Left lung (tissue), 10 donors: ENCODE measurements around the gene NDUFB5. TPM values are rescaled to one million over a fixed set of nuclear protein-coding genes. Genes with fewer than 3 reads are reported as not detected.
A peak's percentile ranks its signal among the peaks of the same experiment; 100 is the strongest.

ENCODE experiments used
- ATAC-seq: fragments of 200-7000 bp; cut with Tn5 transposase; one replicate; pipeline ENCODE4 v1.9.1; 2020; ENCODE audit warnings: moderate library complexity
- DNase-seq, 4 donors: peaks; one replicate each; pipeline ENCODE4 v3.0.0-alpha.2; 2013 to 2020
- H3K27ac ChIP-seq, 2 donors: fragments of 200-600 bp; sonication (generic) in 1 of 2; one replicate each; pipeline versions ENCODE4 v1.5.0 to v1.8.0; 2020 to 2021
- H3K27me3 ChIP-seq, 2 donors: fragments of 200-600 bp; sonication (generic) in 1 of 2; one replicate each; pipeline versions ENCODE4 v1.5.0 to v1.8.0; 2020 to 2021
- H3K36me3 ChIP-seq, 2 donors: fragments of 200-600 bp; sonication (generic) in 1 of 2; one replicate each; pipeline versions ENCODE4 v1.5.0 to v1.8.0; 2020 to 2021
- H3K4me1 ChIP-seq, 2 donors: fragments of 200-600 bp; one replicate each; pipeline ENCODE4 v1.8.0; 2021
- H3K4me3 ChIP-seq, 2 donors: fragments of 200-600 bp; sonication (generic) in 1 of 2; one replicate each; pipeline versions ENCODE4 v1.5.0 to v1.8.0; 2020 to 2021; ENCODE audit warnings: mild to moderate bottlenecking in 1 of 2
- H3K9me3 ChIP-seq, 2 donors: fragments of 200-600 bp; sonication (generic) in 1 of 2; one replicate each; pipeline versions ENCODE4 v1.5.0 to v1.8.0; 2020 to 2021
- intact Hi-C, 2 donors: fragments of 100-400 bp; cut with DNase I; formaldehyde crosslinking; loops; one replicate each; pipeline versions ENCODE4 v1.11.2 to v1.14.2; 2022
- polyA plus RNA-seq, 6 donors: library from polyadenylated mRNA; unstranded; fragments of 120-200 nt; gene quantifications; one replicate each; pipeline ENCODE4 v1.2.1, GENCODE V29; 2013; ENCODE audit not compliant: insufficient read length in 6 of 6
- total RNA-seq, 2 donors: library from RNA; stranded (reverse); fragmentation: NEBNext Ultra II Directional; extraction: Animal tissue kit (Norgen Biotek cat#: 25700); gene quantifications; one replicate each; pipeline ENCODE4 v1.2.1, GENCODE V29; 2021
- TF ChIP-seq, protein P1 (sequence below), 2 donors: fragments of 200-600 bp; sonication (generic) in 1 of 2; IDR thresholded peaks; one replicate each; pipeline versions ENCODE4 v1.5.0 to v1.8.0; 2021; ENCODE audit warnings: antibody characterized with exemption in 2 of 2
- donor health status: DM: no; HTN: yes; CAD: no.
- donor health status: DM: no; HTN: no; CAD: no.

The NDUFB5 gene
- total and polyA plus RNA-seq, 8 donors: 79.1 to 150 (median 133) TPM

DNA sequence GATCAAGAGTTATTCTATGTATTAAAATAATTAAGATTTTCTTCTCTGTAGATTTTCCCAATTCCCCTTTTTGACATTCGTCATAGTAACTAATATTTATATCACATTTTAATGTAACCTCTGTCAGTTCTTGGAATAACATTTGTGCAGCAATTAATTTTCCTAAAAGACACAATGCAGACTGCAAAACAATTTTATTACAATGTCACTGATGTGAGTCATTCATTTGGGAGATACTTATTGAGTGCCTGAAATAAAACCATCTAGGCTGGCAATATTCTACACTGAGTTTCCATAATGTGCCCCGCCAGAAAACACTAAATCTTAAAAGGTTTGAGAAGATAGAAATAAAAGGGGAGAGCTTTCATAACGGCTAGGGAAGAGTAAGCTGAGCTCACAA, 41.6 kb downstream of the NDUFB5 start:
- no peak overlapping the region for H3K4me3 ChIP-seq
- H3K36me3 ChIP-seq: no peaks in the 10 kb centered on the region
- no peaks in the 10 kb centered on the region for H3K9me3 ChIP-seq
- DNase-seq (no peak), ATAC-seq (no peak)
- no peaks in the 10 kb centered on the region for H3K27me3 ChIP-seq
- H3K4me1 ChIP-seq: peaks cover 0 to 3% of the 10 kb centered on the region in 2 donors
- intact Hi-C loops: loop anchor here in 1 of 2 donors (10.0 kb wide), 1 partner anchor 89 kb away; no protein-coding TSS in a partner anchor
- H3K27ac ChIP-seq: no peak overlapping the region
- TF ChIP-seq, protein P1, sequence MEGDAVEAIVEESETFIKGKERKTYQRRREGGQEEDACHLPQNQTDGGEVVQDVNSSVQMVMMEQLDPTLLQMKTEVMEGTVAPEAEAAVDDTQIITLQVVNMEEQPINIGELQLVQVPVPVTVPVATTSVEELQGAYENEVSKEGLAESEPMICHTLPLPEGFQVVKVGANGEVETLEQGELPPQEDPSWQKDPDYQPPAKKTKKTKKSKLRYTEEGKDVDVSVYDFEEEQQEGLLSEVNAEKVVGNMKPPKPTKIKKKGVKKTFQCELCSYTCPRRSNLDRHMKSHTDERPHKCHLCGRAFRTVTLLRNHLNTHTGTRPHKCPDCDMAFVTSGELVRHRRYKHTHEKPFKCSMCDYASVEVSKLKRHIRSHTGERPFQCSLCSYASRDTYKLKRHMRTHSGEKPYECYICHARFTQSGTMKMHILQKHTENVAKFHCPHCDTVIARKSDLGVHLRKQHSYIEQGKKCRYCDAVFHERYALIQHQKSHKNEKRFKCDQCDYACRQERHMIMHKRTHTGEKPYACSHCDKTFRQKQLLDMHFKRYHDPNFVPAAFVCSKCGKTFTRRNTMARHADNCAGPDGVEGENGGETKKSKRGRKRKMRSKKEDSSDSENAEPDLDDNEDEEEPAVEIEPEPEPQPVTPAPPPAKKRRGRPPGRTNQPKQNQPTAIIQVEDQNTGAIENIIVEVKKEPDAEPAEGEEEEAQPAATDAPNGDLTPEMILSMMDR (IDR thresholded peaks at IDR 0.05): no peak

DNA sequence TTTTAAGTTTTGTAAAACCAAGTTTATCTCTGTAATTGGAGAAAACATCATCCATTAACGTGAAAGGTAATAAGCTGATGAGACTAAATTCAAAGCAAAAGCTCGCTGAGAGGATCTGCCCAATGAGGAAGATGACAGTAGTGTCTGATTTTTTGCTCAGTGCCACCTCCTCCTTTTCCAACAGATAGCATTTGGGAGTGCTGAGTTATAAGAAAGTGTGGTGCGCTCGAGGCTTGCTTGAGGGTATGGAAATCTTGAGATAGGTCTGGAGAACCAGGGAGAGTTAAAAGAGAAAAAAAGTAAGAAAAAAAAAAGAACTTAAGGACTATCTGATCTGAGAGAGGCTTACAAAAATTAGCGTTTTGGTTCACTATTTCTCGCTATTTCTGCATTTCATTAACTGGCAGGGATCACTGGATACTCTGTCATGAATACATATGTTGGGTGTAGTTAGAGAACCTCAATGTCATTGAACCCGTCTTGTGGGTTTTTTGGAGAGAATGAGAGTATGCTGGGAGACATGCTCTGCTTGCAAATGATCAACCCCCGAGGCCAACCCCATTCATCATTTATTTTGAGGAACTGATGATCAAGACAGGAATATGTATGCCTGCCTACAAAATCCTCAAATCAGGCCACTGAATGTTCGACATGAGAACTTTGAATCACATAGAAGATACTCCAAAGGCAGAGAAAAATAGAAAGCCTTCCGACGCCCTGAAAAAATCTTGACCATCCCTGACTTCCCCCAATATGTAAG, 47.3 kb downstream of the NDUFB5 start:
- DNase-seq: no peak
- no peak for ATAC-seq
- Histone ChIP-seq H3K9me3 (no peaks in the 10 kb centered on the region), H3K36me3 (no peaks in the 10 kb centered on the region), H3K4me3 (peak overlapping the region; percentile 66 to 73), H3K27ac (peak overlapping the region; percentile 86 to 92), H3K4me1 (peaks cover 0 to 17% of the 10 kb centered on the region in 2 donors), H3K27me3 (peaks cover 0 to 25% of the 10 kb centered on the region in 2 donors)
- intact Hi-C loops: no loop called here
- TF ChIP-seq, protein P1 (IDR thresholded peaks at IDR 0.05): no peak

DNA sequence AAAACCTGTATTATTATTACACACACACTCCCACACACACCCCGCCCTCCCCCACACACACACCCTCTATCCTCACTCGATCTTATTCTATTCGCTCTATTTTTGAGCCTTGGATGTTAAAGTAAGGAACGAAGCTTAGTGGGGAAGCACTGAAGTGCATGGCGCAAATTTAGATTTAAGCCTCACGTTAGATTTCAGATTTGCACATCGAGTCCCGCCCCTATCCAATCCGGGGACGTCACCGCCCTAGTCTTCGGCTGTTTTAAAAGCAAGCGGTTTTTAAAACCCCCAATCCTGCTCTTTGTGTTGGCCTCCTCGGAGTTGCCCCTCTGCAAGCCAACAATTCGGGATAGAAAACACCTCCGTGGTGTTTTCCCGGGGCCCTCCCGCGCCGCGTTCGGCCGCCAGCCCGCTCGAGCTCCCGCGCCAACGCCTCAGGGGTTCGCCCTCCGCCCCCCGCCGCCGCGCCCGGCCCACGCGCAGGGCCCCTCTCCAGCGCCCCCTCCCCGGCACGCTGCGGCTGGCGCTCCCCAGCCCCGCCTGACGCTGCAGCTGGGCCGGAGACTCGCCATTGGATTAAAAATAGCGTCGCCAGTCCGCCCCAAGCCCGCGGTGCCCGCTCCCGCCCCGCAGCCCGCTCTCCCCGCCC, 48.0 kb downstream of the NDUFB5 start, which contains the start of gene USP13:
Gene USP13, plus strand, starts transcription at position 594 of the 649 bp plus-strand sequence. CDS start 186 bp downstream, outside the sequence.
- intact Hi-C loops: no loop called here
- TF ChIP-seq, protein P1 (IDR thresholded peaks at IDR 0.05): peak in 1 of 2 donors; percentile 10

DNA sequence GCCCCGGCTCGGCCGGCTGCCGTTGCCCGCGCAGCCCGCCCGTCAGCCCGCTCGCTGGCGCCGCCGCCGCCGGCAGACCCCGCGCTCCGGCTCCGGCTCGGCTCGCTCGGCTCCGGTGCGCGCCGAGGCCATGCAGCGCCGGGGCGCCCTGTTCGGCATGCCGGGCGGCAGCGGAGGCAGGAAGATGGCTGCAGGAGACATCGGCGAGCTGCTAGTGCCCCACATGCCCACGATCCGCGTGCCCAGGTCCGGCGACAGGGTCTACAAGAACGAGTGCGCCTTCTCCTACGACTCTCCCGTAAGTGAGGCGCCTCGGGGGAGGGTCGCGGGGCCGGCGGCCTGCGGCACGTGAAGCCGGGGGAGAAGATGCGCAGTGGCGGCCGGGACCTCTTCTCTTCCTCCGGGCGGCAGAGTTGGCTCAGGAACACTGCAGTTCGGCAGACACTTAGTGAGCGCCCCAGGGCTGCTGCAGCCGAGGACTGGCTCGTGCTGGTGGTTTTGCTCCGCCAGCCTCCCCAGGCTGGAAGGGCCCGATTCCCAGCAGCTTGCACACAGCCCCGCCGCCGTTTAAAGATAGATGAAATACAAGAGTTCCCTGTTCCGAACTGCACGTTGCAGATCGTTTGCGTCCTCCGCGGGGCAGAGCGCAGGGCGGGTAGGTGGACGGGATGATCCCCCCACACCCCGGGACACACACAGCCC, 48.7 kb downstream of the NDUFB5 start:
- intact Hi-C loops: no loop called here
- TF ChIP-seq, protein P1 (IDR thresholded peaks at IDR 0.05): no peak

More for the DNA sequence above, 48.0 kb downstream of the NDUFB5 start, which contains the start of gene USP13:
- Histone ChIP-seq H3K27ac (peak within 1 kb of the TSS; percentile 86 to 92), H3K4me1 (peaks cover 0 to 17% of the 10 kb centered on the region in 2 donors), H3K4me3 (peak within 1 kb of the TSS; percentile 66 to 73), H3K27me3 (peaks cover 0 to 25% of the 10 kb centered on the region in 2 donors), H3K9me3 (no peaks in the 10 kb centered on the region), H3K36me3 (no peaks in the 10 kb centered on the region)
- ATAC-seq (peak; percentile 61), DNase-seq (peak; percentile 66 to 86 (median 80))

More for the DNA sequence above, 48.7 kb downstream of the NDUFB5 start:
- H3K9me3 ChIP-seq: no peaks in the 10 kb centered on the region
- H3K4me1 ChIP-seq: peaks cover 0 to 17% of the 10 kb centered on the region in 2 donors
- peak overlapping the region; percentile 86 to 92 for H3K27ac ChIP-seq
- H3K4me3 ChIP-seq: peak overlapping the region; percentile 66 to 73
- peak; percentile 78 to 89 (median 82) for DNase-seq
- peak; percentile 85 for ATAC-seq
- peaks cover 0 to 25% of the 10 kb centered on the region in 2 donors for H3K27me3 ChIP-seq
- H3K36me3 ChIP-seq: no peaks in the 10 kb centered on the region
